Prostate gland (tissue), 2 donors: Measurements from ENCODE around the gene RTBDN. TPM values are rescaled to one million over a fixed set of nuclear protein-coding genes. Genes with fewer than 3 reads are reported as not detected.
A peak's percentile ranks its signal among the peaks of the same experiment; 100 is the strongest.

Experiments
- DNase-seq: peaks from one replicate; pipeline ENCODE4 v3.0.0-alpha.2; 2019; ENCODE audit warnings: low spot score
- H3K27ac ChIP-seq, 2 donors: fragments of 200-600 bp; sonication (generic); 2 replicates each; pipeline ENCODE4 v1.5.1; 2017 to 2019
- H3K27me3 ChIP-seq: fragments of 200-600 bp; sonication (generic); replicated peaks from 2 replicates; pipeline ENCODE4 v1.5.1; 2019; ENCODE audit not compliant: insufficient read depth
- H3K36me3 ChIP-seq, 2 donors: fragments of 200-600 bp; sonication (generic); 1 replicate in 1 of 2; 2 replicates in 1 of 2; pipeline versions ENCODE4 v1.5.1 to v1.8.1; 2017 to 2019
- H3K4me1 ChIP-seq: fragments of 200-600 bp; sonication (generic); replicated peaks from 2 replicates; pipeline ENCODE4 v1.5.1; 2019
- H3K4me3 ChIP-seq, 2 donors: fragments of 200-600 bp; sonication (generic); 2 replicates each; pipeline ENCODE4 v1.5.1; 2017 to 2019
- H3K9me3 ChIP-seq: fragments of 200-600 bp; sonication (generic); 2 replicates; pipeline ENCODE4 v1.5.1; 2017
- POLR2A ChIP-seq: fragments of 450-650 bp; IDR thresholded peaks from one replicate; pipeline ENCODE4 v1.6.1; 2016; ENCODE audit warnings: antibody characterized with exemption, mild to moderate bottlenecking
- POLR2AphosphoS5 ChIP-seq: sonication (generic); formaldehyde crosslinking; IDR thresholded peaks from one replicate; pipeline ENCODE4 v1.6.1; 2017; ENCODE audit warnings: antibody characterized with exemption
- WGBS: methylation state at CpG from one replicate; pipeline ENCODE4 v1.1.5; 2018; 5-methylcytosine and 5-hydroxymethylcytosine counted together
- intact Hi-C: fragments of 100-400 bp; cut with DNase I; formaldehyde crosslinking; loops from one replicate; pipeline ENCODE4 v1.14.2; 2022
- total RNA-seq, 2 donors: library from RNA; depleted of rRNA; stranded (reverse); fragments of >200 nt; gene quantifications; one replicate each; pipeline ENCODE4 v1.1.0, GENCODE V29; 2016
- TF ChIP-seq, protein P1 (sequence below), 4 experiments: fragments of 200-600 bp in 2 of 4; fragments of 450-650 bp in 2 of 4; sonication (generic) in 2 of 4; IDR thresholded peaks; 1 replicate in 3 of 4; 2 replicates in 1 of 4; pipeline ENCODE4 v1.5.1; 2016 to 2019; ENCODE audit warnings: antibody characterized with exemption in 4 of 4, mild to moderate bottlenecking in 2 of 4, moderate library complexity in 2 of 4

The RTBDN gene
- total RNA-seq, 2 donors from 2014 or later: 1.1 TPM; not detected in 1

- TF ChIP-seq POLR2AphosphoS5 (no peak), POLR2A (no peak)
- TF ChIP-seq, protein P1, sequence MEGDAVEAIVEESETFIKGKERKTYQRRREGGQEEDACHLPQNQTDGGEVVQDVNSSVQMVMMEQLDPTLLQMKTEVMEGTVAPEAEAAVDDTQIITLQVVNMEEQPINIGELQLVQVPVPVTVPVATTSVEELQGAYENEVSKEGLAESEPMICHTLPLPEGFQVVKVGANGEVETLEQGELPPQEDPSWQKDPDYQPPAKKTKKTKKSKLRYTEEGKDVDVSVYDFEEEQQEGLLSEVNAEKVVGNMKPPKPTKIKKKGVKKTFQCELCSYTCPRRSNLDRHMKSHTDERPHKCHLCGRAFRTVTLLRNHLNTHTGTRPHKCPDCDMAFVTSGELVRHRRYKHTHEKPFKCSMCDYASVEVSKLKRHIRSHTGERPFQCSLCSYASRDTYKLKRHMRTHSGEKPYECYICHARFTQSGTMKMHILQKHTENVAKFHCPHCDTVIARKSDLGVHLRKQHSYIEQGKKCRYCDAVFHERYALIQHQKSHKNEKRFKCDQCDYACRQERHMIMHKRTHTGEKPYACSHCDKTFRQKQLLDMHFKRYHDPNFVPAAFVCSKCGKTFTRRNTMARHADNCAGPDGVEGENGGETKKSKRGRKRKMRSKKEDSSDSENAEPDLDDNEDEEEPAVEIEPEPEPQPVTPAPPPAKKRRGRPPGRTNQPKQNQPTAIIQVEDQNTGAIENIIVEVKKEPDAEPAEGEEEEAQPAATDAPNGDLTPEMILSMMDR (IDR thresholded peaks at IDR 0.05): no peak
- intact Hi-C loops: no loop called here
- Histone ChIP-seq H3K9me3 (no peaks in the 10 kb centered on the region), H3K27me3 (no peaks in the 10 kb centered on the region), H3K36me3 (no peaks in the 10 kb centered on the region), H3K27ac (no peak overlapping the region), H3K4me3 (no peak overlapping the region), H3K4me1 (no peaks in the 10 kb centered on the region)
- WGBS: 88% methylated on average over 3 of the region's 3 CpGs
- DNase-seq: no peak
Observed at GRCh38 chr19:12871681-12872080, 37.3 kb upstream of the RTBDN start.

GRCh38 chr19:12868540-12869112 lies 34.2 kb upstream of the RTBDN start:
- DNase-seq: no peak
- no peaks in the 10 kb centered on the region for H3K27me3 ChIP-seq
- no peaks in the 10 kb centered on the region for H3K36me3 ChIP-seq
- intact Hi-C loops: no loop called here
- no peak overlapping the region for H3K27ac ChIP-seq
- WGBS: 94% methylated on average over 10 of the region's 10 CpGs
- H3K4me1 ChIP-seq: no peaks in the 10 kb centered on the region
- no peak for TF ChIP-seq POLR2A
- no peaks in the 10 kb centered on the region for H3K9me3 ChIP-seq
- H3K4me3 ChIP-seq: no peak overlapping the region

GRCh38 chr19:12867120-12868099 lies 33.0 kb upstream of the RTBDN start:
- intact Hi-C loops: no loop called here
- no peaks in the 10 kb centered on the region for H3K27me3 ChIP-seq
- TF ChIP-seq POLR2A: peak; percentile 24
- TF ChIP-seq POLR2AphosphoS5: no peak
- WGBS: 6% methylated on average over 50 of the region's 51 CpGs
- no peaks in the 10 kb centered on the region for H3K9me3 ChIP-seq
- no peak overlapping the region for H3K27ac ChIP-seq
- peak; percentile 41 for DNase-seq
- H3K4me3 ChIP-seq: peak overlapping the region; percentile 19 to 28
- H3K36me3 ChIP-seq: no peaks in the 10 kb centered on the region
- no peaks in the 10 kb centered on the region for H3K4me1 ChIP-seq

- H3K4me1 ChIP-seq: no peaks in the 10 kb centered on the region
- H3K27me3 ChIP-seq: no peaks in the 10 kb centered on the region
- no peak overlapping the region for H3K4me3 ChIP-seq
- TF ChIP-seq POLR2A: no peak
- TF ChIP-seq POLR2AphosphoS5: no peak
- TF ChIP-seq, protein P1 (IDR thresholded peaks at IDR 0.05): no peak
- H3K9me3 ChIP-seq: no peaks in the 10 kb centered on the region
- intact Hi-C loops: no loop called here
- no peaks in the 10 kb centered on the region for H3K36me3 ChIP-seq
- no peak overlapping the region for H3K27ac ChIP-seq
- no peak for DNase-seq
- WGBS: 81% methylated on average over 29 of the region's 29 CpGs
Observed at GRCh38 chr19:12866416-12867119, 32.2 kb upstream of the RTBDN start.

DNA sequence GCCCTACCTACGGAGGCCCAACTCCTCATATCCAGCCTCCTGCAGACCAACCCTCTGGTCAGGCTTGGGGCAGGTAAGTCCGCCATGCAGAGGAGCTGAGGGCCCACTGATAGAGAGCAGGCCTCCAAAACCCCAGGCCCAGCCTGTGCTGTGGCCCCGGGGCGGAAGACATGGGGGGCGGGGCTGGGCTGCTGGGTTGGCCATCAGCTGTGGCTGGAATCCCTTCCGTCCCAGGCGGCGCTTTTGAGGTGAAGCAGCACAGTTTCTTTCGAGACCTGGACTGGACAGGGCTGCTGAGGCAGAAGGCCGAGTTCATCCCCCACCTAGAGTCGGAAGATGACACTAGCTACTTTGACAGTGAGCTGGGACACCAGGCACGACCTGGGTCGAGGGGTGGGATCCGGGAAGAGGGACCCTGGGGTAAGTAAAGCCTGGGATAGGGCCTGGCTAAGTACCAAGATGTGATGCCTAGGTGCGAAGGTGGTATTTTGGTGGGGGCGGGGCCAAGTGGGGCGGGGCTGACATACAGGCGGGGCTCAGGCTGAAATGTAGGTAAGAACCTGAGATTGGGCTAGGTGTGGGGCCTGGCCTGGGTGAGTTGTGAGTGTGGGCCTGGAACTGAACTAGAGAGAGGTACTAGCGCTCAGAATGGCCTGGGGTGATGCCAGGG lies 31.5 kb upstream of the RTBDN start:
- TF ChIP-seq, protein P1 (IDR thresholded peaks at IDR 0.05): no peak
- TF ChIP-seq POLR2A (no peak), POLR2AphosphoS5 (no peak)
- intact Hi-C loops: no loop called here
- 85% methylated on average over 19 of the region's 19 CpGs for WGBS
- Histone ChIP-seq H3K4me3 (no peak overlapping the region), H3K36me3 (no peaks in the 10 kb centered on the region), H3K27ac (no peak overlapping the region), H3K4me1 (no peaks in the 10 kb centered on the region), H3K9me3 (no peaks in the 10 kb centered on the region), H3K27me3 (no peaks in the 10 kb centered on the region)
- no peak for DNase-seq
